ENCODE results near the gene PDE4D.

GRCh38 chr5:59746241-59746765 lies 147.2 kb downstream of the PDE4D start:
- TF ChIP-seq RARB (CRISPR knock-in tag; IDR thresholded peaks at IDR 0.05): no peak
- no peak for TF ChIP-seq ZNF70 (CRISPR knock-in tag; IDR thresholded peaks at IDR 0.05)
- TF ChIP-seq PATZ1 (CRISPR knock-in tag; IDR thresholded peaks at IDR 0.05; ENCODE audit: borderline replicate concordance): no peak
- no peak for TF ChIP-seq ARNTL (CRISPR knock-in tag; IDR thresholded peaks at IDR 0.05; ENCODE audit: borderline replicate concordance, low read depth)

Data from SK-N-SH treated with all-trans-retinoic acid at 6 μM for 48 hours (cell line).